HG03196 (cell line): Measurements from ENCODE around the gene METTL6.
"Not testable (repeated sequence)": the region's sequence is repeated elsewhere in the genome, so short reads cannot be mapped to it uniquely, and the experiment has no call there.

ENCODE experiments used
- ATAC-seq: cut with Tn5 transposase; IDR thresholded peaks from one replicate; pipeline ENCODE4 v1.9.1; 2021; ENCODE audit not compliant: unreplicated experiment

The METTL6 gene

DNA sequence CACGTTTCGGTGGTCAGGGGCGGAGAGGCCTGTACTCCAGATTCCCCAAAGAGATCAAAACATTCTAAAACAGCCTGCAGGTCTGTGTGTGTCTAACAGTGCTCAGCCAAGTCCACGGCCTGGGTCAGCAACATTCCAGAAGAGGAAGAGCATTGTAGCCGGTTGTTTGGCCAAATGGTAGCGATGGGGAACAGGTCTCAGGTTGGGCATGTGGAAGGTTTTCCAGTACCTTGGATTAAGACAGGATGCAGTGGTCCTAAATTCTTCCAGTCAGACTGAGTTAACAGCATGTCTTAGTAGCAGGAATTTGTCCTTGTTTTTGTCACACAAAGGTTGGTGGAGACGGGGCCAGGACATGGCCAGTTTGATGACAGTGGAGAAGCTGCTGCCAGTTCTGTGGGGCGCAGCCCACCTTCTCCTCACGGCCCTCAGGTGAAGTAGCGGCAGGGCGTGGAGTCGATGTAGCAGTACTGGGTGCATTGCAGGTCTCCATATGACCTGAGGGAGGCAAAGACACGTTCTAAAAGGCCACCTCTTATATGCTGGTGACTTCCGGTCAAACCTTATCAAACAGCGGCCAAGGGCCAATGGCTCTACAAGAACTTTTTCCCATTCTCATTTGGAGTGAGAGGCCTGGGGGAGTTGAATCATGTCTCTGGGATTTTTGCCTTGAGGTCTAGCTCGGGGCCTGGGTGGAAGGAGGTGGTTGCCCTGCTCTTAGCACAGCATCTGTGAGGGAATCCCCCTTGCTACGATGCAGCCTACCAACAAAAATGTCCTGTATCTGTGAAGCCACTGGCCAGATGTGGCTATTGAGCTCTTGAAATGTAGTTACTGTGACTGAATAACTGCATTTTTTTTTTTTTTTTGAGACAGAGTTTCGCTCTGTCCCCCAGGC is 24.1 kb upstream of the METTL6 start:
- no peak for ATAC-seq

GRCh38 chr3:15450438-15451215 is 23.3 kb upstream of the METTL6 start:
- ATAC-seq, result no peak

DNA sequence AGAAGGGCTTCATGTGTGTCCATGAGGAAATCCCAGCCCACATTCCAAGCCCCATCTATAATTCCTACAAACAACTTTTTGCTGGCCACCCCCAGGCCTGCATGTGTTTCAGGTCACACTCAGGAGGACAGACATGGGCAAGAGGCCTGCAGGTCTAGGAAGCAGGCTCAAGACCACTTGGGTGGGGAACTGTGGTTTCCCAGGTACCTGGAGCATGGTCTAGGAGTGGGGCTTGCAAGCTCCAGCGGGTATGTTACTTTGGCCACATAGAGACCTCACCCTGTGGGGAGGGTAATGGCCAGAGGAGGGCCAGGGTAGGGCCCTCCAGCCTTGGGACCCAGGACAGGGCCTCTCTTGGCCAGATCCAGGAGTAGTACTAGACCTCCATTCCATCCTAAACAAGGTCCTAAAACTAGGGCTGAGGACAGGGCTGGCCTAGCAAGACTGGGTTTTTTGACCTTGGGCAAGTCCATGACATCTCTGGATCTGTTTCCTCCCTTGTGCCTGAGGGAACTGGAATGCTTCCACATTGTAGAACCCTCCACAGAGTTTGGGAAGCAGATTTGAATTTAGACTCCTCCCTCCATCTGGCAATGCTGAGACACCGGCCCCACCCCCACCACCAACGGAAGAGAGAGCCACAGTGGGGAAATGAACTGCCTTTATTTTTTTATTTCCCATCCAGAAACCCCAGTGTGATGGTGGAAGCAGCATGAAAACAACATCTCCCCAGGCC is 22.3 kb upstream of the METTL6 start:
- ATAC-seq, result no peak

GRCh38 chr3:15443826-15444524 is 16.6 kb upstream of the METTL6 start:
- ATAC-seq, result no peak

DNA sequence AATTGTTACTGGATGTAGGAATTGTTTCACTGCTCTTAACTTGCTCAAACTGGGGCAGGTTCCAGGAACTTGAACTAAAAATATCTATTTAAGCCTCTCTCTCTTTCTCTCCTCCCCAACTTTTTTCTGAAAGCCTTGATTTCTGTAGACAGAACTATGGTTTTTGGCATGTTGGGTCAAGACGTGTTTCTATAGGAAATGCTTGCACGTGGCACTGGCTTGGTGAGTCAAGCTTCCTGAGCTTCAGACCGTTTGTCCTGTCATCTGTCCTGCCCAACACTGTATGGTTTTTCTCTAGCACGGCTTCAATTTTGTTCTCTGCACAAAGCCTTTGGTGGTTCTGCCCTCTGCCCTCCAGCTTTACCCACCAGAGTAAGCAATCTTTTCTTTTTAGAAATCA is 13.5 kb upstream of the METTL6 start:
- ATAC-seq, result no peak

- no peak for ATAC-seq
Observed at GRCh38 chr3:15439476-15439875, 12.1 kb upstream of the METTL6 start.

DNA sequence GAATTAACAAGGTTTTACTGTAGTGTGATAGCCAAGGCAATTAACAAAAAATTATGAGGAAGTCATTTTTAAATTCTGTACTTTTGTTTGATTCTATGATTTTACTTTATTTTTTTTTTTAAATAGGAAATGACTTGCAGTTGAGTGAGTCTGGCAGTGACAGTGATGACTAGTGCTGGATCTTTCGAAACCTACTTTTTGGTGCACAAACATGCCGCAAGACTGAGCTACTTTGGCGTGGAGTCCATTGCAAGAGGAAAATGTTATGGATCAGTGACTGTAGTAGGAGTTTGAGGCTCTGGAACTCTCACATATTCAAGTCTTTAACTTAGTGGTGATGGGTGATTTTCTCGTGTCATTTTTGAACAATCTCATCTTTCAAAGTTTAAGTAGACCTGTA is 11.6 kb upstream of the METTL6 start:
- ATAC-seq, result no peak

- ATAC-seq, result no peak
Observed at GRCh38 chr3:15436246-15436645, 8.9 kb upstream of the METTL6 start.

DNA sequence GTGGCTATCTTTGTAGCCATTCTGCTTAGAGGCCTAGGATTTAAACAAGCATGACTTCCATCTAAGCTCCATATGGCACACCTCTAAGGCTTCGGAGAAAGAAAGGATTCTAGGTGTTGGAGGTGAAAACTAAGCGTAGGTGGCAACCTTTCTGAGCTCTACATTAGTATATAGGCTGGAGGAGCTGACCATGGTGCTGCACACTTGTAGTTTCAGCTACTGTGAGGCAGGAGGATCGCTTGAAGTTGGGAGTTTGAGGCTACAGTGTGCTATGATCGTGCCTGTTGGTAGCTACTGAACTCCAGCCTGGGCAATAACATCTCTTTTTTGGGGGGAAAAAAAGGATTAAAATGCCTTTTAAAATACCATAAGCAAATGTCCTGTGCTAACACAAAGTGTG is 7.4 kb upstream of the METTL6 start:
- no peak for ATAC-seq

GRCh38 chr3:15433531-15433930 is 6.2 kb upstream of the METTL6 start:
- no peak for ATAC-seq

DNA sequence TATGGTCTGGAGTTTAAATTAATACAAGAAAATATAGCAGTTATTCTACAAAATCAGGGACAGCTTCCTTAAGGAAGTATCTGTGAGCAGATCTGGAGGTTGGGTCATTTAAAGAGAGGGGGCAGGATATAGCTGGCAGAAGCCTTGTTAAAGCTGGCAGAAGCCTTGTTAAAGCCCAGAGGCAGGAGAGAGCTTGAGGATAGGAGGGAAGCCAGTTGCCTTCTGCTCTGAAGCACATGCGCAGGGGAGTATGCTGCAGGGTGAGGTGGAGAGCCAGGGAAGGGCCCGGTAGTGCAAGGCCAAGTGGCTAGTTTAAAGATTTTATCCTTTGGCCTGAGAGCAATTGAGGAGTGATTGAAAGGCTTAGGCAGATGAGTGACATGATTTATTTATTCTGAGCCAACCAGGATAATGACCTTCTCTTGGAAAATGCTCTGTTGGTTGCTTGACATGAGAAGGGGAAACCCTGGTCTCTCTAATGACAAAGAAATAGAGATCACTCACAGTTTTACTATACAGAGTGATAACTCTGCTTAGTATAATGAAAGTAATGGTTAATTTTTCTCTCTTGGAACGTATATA is 4.0 kb upstream of the METTL6 start:
- no peak for ATAC-seq

DNA sequence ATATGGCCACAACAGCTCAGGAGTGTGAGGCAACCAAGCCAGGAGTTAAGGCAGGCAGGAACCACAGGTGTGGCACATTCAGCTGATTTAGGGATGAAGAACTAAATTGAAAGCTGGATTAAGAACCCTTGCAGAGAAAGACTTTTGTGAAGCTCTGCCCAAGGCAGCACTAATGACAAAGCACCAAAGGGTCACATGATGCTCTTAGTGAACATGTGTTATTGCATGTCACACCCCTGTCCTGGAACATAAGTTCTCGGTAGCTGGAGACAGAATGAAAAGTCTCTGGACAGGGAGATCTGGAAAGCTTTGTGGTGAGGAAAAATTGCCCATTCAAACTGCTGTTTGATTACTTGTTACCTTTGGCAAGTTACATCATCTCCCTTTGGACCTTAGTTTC is 3.3 kb upstream of the METTL6 start:
- ATAC-seq, result no peak

- ATAC-seq, result no peak
Observed at GRCh38 chr3:15429080-15429479, 1.7 kb upstream of the METTL6 start.

DNA sequence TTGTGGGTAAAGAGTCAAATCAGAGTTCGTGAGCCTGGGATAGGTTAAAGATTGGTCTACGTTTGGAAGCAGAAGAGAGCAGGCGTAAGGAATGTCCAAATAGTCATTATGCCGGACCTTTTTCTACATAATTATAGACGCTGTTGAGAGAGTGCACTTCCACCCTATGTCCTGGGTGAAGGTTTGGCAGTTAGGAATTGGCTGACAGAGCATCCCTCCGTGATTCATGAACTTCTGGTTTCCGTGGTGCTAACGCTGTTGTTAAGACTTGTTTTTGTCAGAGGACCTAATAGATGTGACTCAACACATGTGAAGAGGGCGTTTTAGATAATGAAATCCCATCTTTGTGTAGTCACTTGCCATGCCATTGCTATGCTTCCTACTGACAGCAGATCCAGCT is 1.2 kb upstream of the METTL6 start:
- no peak for ATAC-seq

GRCh38 chr3:15427981-15428380 is 637 bp upstream of the METTL6 start:
- ATAC-seq, result no peak

- no peak for ATAC-seq
Observed at GRCh38 chr3:15426579-15427118, 695 bp downstream of the METTL6 start.

DNA sequence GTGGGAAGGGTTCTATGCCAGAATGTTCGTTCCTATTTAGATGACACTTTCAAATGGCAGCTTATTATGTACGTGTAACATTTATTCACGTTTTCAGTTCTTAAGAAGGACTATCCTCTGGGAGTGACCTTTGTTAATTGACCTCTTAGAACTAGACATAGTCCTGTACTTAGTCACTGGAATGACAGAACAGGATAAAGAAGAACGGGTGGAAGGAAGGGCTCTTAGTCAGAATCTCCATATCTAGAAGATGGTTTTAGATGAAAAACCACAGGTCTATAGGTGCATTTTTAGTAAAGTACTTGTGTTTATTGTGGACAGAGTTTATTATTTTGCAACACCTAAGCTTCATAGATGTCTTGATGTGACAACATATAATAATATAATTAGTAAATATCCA is 6.5 kb downstream of the METTL6 start:
- no peak for ATAC-seq

- ATAC-seq, result not testable (repeated sequence)
Observed at GRCh38 chr3:15410966-15411365, 16.4 kb downstream of the METTL6 start.

- ATAC-seq, result no peak
Observed at GRCh38 chr3:15409774-15410173, 17.6 kb downstream of the METTL6 start.

- no peak for ATAC-seq
Observed at GRCh38 chr3:15409239-15409638, 18.1 kb downstream of the METTL6 start.
